ENCODE data around the gene EPHA5.

GRCh38 chr4:65552057-65552456 is 118.2 kb downstream of the EPHA5 start:
- TF ChIP-seq CTCF (IDR thresholded peaks at IDR 0.05; ENCODE audit: insufficient read depth, low read length): no peak
- TF ChIP-seq REST (IDR thresholded peaks at IDR 0.05; ENCODE audit: insufficient replicate concordance, low read depth): no peak
